WTC11 (cell line): ENCODE results near the gene DYRK3. TPM values are rescaled to one million over a fixed set of nuclear protein-coding genes. Genes with fewer than 3 reads are reported as not detected.

Experiments
- ATAC-seq: fragments of 200-7000 bp; cut with Tn5 transposase; 2 replicates; pipeline ENCODE4 v1.10.0; 2021; ENCODE audit warnings: mild to moderate bottlenecking, moderate library complexity
- CTCF ChIA-PET: fragments of 300-600 bp; sonication (Branson Sonifier 250); formaldehyde crosslinking; loops from one replicate; lab custom pipeline; 2021; ENCODE audit warnings: antibody characterized with exemption; lab: Charles Lee
- POLR2A ChIA-PET: fragments of 350-600 bp; sonication (Branson Sonifier 250); formaldehyde crosslinking; loops from one replicate; lab custom pipeline; 2021; ENCODE audit warnings: antibody characterized with exemption; lab: Charles Lee
- DNase-seq: peaks from one replicate; pipeline ENCODE4 v3.0.0; 2021; ENCODE audit warnings: low spot score
- H3K27ac Mint-ChIP-seq: 2 replicates; pipeline ENCODE4 v1.8.0; 2021; ENCODE audit warnings: mixed read lengths
- H3K27me3 Mint-ChIP-seq: 2 replicates; pipeline ENCODE4 v1.8.0; 2021; ENCODE audit warnings: low read depth, mild to moderate bottlenecking, moderate library complexity, mixed read lengths
- H3K36me3 Mint-ChIP-seq: 2 replicates; pipeline ENCODE4 v1.8.0; 2021; ENCODE audit warnings: mixed read lengths
- H3K4me1 Mint-ChIP-seq: 2 replicates; pipeline ENCODE4 v1.8.0; 2022; ENCODE audit warnings: mixed read lengths
- H3K4me3 Mint-ChIP-seq: 2 replicates; pipeline ENCODE4 v1.8.0; 2021; ENCODE audit warnings: mild to moderate bottlenecking, moderate library complexity, mixed read lengths
- H3K9me3 Mint-ChIP-seq: 2 replicates; pipeline ENCODE4 v1.8.0; 2021; ENCODE audit warnings: mixed read lengths
- ATF2 ChIP-seq: sonication (generic); formaldehyde crosslinking; IDR thresholded peaks from 2 replicates; pipeline ENCODE4 v1.8.1; 2022; ENCODE audit warnings: low read depth, missing genetic modification reagents, borderline replicate concordance
- ATF6 ChIP-seq: sonication (generic); formaldehyde crosslinking; IDR thresholded peaks from 2 replicates; pipeline ENCODE4 v1.8.1; 2023; ENCODE audit warnings: mild to moderate bottlenecking, missing genetic modification reagents
- ESRRA ChIP-seq: sonication (generic); formaldehyde crosslinking; IDR thresholded peaks from 2 replicates; pipeline ENCODE4 v1.8.1; 2022; ENCODE audit warnings: mild to moderate bottlenecking, missing genetic modification reagents, borderline replicate concordance
- FOXP1 ChIP-seq: sonication (generic); formaldehyde crosslinking; IDR thresholded peaks from 2 replicates; pipeline ENCODE4 v1.8.0; 2022; ENCODE audit warnings: missing genetic modification reagents, mild to moderate bottlenecking, moderate library complexity, borderline replicate concordance
- IRF1 ChIP-seq: sonication (generic); formaldehyde crosslinking; IDR thresholded peaks from 2 replicates; pipeline ENCODE4 v1.8.0; 2023; ENCODE audit warnings: missing genetic modification reagents
- PRDM15 ChIP-seq: sonication (generic); formaldehyde crosslinking; IDR thresholded peaks from 2 replicates; pipeline ENCODE4 v1.8.0; 2022; ENCODE audit warnings: missing genetic modification reagents
- RORB ChIP-seq: fragments of 250-450 bp; sonication (Bioruptor Pico); IDR thresholded peaks from 2 replicates; pipeline ENCODE4 v1.9.0; 2021; ENCODE audit warnings: mild to moderate bottlenecking
- SMAD3 ChIP-seq: sonication (generic); formaldehyde crosslinking; IDR thresholded peaks from 2 replicates; pipeline ENCODE4 v1.8.0; 2022; ENCODE audit warnings: missing genetic modification reagents, mild to moderate bottlenecking, borderline replicate concordance
- TCF7 ChIP-seq: sonication (generic); formaldehyde crosslinking; IDR thresholded peaks from 2 replicates; pipeline ENCODE4 v1.8.0; 2022; ENCODE audit warnings: mild to moderate bottlenecking, low read depth, missing genetic modification reagents, moderate library complexity
- ZBTB43 ChIP-seq: sonication (generic); formaldehyde crosslinking; IDR thresholded peaks from 2 replicates; pipeline ENCODE4 v1.8.1; 2023; ENCODE audit warnings: mild to moderate bottlenecking, missing genetic modification reagents
- ZNF138 ChIP-seq: sonication (generic); formaldehyde crosslinking; conservative IDR thresholded peaks from 2 replicates; pipeline ENCODE4 v1.8.1; 2022; ENCODE audit warnings: mild to moderate bottlenecking, moderate library complexity, missing genetic modification reagents
- ZNF416 ChIP-seq: fragments of 250-450 bp; sonication (Bioruptor Pico); IDR thresholded peaks from 2 replicates; pipeline ENCODE4 v1.9.0; 2021; ENCODE audit warnings: mild to moderate bottlenecking, inconsistent platforms
- ZNF425 ChIP-seq: fragments of 250-450 bp; sonication (Bioruptor Pico); conservative IDR thresholded peaks from 2 replicates; pipeline ENCODE4 v1.9.0; 2021; ENCODE audit warnings: mild to moderate bottlenecking
- total RNA-seq: library from RNA; stranded (reverse); gene quantifications from 3 replicates; pipeline ENCODE4 v1.2.3, GENCODE V29; 2021

The DYRK3 gene
- total RNA-seq, 1 experiment from 2014 or later = 7.8 TPM

GRCh38 chr1:206674745-206675175 lies 39.4 kb downstream of the DYRK3 start:
- ChIA-PET POLR2A (no interaction called here), CTCF (interaction anchor here (6.8 kb wide), 1 partner anchor 11 kb away, joined by 37 read pairs; no protein-coding TSS in a partner anchor)
- Mint-ChIP-seq H3K4me1 (peaks cover 8% of the 10 kb centered on the region), H3K27ac (no peak overlapping the region), H3K36me3 (no peaks in the 10 kb centered on the region), H3K27me3 (peaks cover 8% of the 10 kb centered on the region; the same call in 1 of the 2 replicates), H3K9me3 (no peaks in the 10 kb centered on the region), H3K4me3 (no peak overlapping the region)
- ATAC-seq (no peak), DNase-seq (no peak)
- no peak for TF ChIP-seq ATF6
- TF ChIP-seq, all 79 proteins: peak for 0

GRCh38 chr1:206676499-206676898 lies 41.2 kb downstream of the DYRK3 start:
- peaks cover 13% of the 10 kb centered on the region for H3K27me3 Mint-ChIP-seq
- H3K4me3 Mint-ChIP-seq = no peak overlapping the region
- DNase-seq (no peak), ATAC-seq (no peak)
- ChIA-PET POLR2A (no interaction called here), CTCF (interaction anchor here (6.8 kb wide), 1 partner anchor 12 kb away, joined by 37 read pairs; no protein-coding TSS in a partner anchor)
- H3K4me1 Mint-ChIP-seq = 0 out of 2 replicates have a peak, but pooled peaks cover 3% of the 10 kb centered on the region
- no peaks in the 10 kb centered on the region for H3K9me3 Mint-ChIP-seq
- H3K36me3 Mint-ChIP-seq = no peaks in the 10 kb centered on the region
- H3K27ac Mint-ChIP-seq = no peak overlapping the region
- TF ChIP-seq IRF1 (CRISPR knock-in tag) (no peak), RORB (CRISPR knock-in tag) (no peak), ZBTB43 (CRISPR knock-in tag) (no peak), TCF7 (CRISPR knock-in tag) (no peak), ZNF416 (CRISPR knock-in tag) (no peak), PRDM15 (CRISPR knock-in tag) (no peak), ATF2 (no peak), ZNF138 (CRISPR knock-in tag) (no peak), SMAD3 (CRISPR knock-in tag) (no peak), ZNF425 (CRISPR knock-in tag) (no peak), ESRRA (CRISPR knock-in tag) (no peak), FOXP1 (no peak)
- TF ChIP-seq, all 79 proteins: peak for 0
